ENCODE data around the gene FXYD3. TPM values are rescaled to one million over a fixed set of nuclear protein-coding genes. Genes with fewer than 3 reads are reported as not detected.

The FXYD3 gene
- total RNA-seq, 4 donors from 2014 or later = 0.26 to 13.4 TPM; not detected in 2

DNA sequence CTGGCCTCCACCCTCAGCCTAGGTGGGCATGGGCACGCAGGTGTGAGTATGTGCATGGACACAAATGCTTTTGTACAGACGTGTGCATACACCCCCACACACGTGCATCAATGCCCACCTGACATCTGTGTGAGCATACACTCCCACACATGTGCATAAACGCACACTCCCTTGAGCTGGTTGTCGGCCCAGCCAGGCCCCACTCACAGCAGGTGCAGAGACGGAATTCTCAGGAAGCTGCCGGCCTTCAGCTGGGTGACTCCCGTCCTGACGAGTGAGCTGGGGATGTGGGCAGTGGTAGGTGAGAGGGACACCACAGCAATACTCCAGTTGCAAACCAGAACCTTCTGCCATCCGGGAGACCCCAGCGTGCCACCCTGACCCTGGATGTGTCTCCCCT is 18.2 kb downstream of the FXYD3 start:
- Histone ChIP-seq H3K4me3 (peak overlapping the region; percentile 46 to 53 (median 50)), H3K4me1 (peaks cover 35 to 47% of the 10 kb centered on the region in 2 donors), H3K36me3 (no peaks in the 10 kb centered on the region), H3K27me3 (no peaks in the 10 kb centered on the region), H3K27ac (peak overlapping the region; percentile 99 to 100 (median 99)), H3K9me3 (no peaks in the 10 kb centered on the region)
- TF ChIP-seq, protein P1, sequence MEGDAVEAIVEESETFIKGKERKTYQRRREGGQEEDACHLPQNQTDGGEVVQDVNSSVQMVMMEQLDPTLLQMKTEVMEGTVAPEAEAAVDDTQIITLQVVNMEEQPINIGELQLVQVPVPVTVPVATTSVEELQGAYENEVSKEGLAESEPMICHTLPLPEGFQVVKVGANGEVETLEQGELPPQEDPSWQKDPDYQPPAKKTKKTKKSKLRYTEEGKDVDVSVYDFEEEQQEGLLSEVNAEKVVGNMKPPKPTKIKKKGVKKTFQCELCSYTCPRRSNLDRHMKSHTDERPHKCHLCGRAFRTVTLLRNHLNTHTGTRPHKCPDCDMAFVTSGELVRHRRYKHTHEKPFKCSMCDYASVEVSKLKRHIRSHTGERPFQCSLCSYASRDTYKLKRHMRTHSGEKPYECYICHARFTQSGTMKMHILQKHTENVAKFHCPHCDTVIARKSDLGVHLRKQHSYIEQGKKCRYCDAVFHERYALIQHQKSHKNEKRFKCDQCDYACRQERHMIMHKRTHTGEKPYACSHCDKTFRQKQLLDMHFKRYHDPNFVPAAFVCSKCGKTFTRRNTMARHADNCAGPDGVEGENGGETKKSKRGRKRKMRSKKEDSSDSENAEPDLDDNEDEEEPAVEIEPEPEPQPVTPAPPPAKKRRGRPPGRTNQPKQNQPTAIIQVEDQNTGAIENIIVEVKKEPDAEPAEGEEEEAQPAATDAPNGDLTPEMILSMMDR (IDR thresholded peaks at IDR 0.05 in 4 of 5, conservative IDR thresholded peaks at IDR 0.05 in 1 of 5) = no peak
- TF ChIP-seq POLR2A (IDR thresholded peaks at IDR 0.05) = no peak
- intact Hi-C loops (cut with DNase I; ENCODE audit: low total_unique reads) (loop anchor here (2.0 kb wide), 2 partner anchors 43 to 67 kb away; no protein-coding TSS in a partner anchor), in situ Hi-C loops (cut with MboI; ENCODE audit: low sequenced_read_pairs in 4 of 4) (loop anchor here in 1 of 4 donors (10.0 kb wide), 1 partner anchor 69 kb away; no protein-coding TSS in a partner anchor)
- DNase-seq (no peak), ATAC-seq (no peak)

DNA sequence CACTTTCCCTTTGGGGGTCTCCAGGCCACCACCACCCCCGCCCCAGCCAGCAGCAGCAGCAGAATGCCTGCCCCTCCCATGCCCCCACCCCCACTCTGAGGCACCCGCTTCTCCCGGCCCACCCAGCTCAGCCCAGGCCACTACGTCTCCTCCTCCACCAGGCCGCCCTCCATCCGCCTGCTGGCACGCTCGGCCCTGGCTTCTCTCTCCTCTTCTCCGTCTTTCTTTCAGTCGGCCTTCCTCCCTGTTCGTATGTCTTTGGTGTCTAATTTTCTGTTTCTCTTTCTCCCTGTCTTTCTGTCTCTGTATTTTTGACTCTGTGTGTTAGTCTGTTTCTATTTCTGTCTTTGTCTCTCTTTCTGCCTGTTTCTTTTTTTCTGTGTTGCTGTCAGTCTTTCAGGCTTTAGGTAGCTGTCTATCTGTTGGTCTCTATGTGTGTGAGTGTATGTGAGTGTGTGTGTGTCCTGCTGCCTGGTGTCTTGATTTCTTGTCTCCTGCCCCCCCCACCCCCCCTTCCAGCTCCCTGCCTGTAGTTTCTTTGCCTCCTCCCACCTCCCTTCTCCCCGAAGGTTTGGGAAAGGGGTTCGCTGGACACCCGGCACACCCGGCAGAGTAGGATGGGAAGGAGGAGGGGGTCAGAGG is 19.1 kb downstream of the FXYD3 start, which contains the start of gene LGI4:
TSS of gene LGI4 (minus strand) at position 459 of the 642 bp plus-strand sequence. CDS start at position 80, 379 bp downstream.
- intact Hi-C loops (cut with DNase I; ENCODE audit: low total_unique reads) (loop anchor here (1.0 to 2.0 kb wide), 3 partner anchors 20 to 68 kb away; no protein-coding TSS in a partner anchor), in situ Hi-C loops (cut with MboI; ENCODE audit: low sequenced_read_pairs in 4 of 4) (loop anchor here in 2 of 4 donors (5.0 to 10.0 kb wide), 2 partner anchors 67 to 70 kb away; no protein-coding TSS in a partner anchor)
- Histone ChIP-seq H3K9me3 (no peaks in the 10 kb centered on the region), H3K27ac (peak within 1 kb of the TSS; percentile 99 to 100 (median 99)), H3K4me3 (peak within 1 kb of the TSS; percentile 46 to 53 (median 50)), H3K36me3 (no peaks in the 10 kb centered on the region), H3K4me1 (peaks cover 31 to 38% of the 10 kb centered on the region in 2 donors), H3K27me3 (no peaks in the 10 kb centered on the region)
- DNase-seq = no peak
- TF ChIP-seq POLR2A (IDR thresholded peaks at IDR 0.05) = no peak
- TF ChIP-seq, protein P1 (IDR thresholded peaks at IDR 0.05 in 4 of 5, conservative IDR thresholded peaks at IDR 0.05 in 1 of 5) = no peak
- no peak for ATAC-seq

DNA sequence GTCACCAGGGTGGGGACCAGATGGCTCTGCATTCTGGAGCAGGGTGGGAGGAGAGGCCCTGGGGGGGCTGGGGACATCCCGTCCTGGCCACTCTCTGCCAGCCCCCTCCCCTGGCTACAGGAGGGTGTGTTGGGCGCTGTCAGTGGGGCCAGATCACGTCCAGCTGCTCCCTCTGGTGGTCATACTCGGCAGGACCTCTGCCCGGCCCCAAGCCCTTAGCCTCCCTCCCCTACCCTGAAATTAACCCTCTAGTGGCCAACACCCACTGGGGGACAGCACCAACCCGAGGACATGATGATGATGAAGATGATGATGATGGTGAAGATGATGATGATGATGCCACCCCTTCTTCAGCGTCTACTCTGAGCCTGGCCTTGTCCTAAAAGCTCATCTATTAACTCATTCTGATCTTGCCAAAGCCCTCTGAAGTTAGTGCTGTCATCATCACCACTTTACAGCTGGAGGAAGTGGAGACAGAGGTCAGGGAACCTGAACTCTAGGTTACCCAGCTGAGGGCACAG is 19.8 kb downstream of the FXYD3 start:
- DNase-seq (peak; percentile 67 to 83), ATAC-seq (peak; percentile 29 to 34)
- intact Hi-C loops (cut with DNase I; ENCODE audit: low total_unique reads) (loop anchor here (1.0 to 2.0 kb wide), 3 partner anchors 21 to 69 kb away; no protein-coding TSS in a partner anchor), in situ Hi-C loops (cut with MboI; ENCODE audit: low sequenced_read_pairs in 4 of 4) (loop anchor here in 2 of 4 donors (5.0 to 10.0 kb wide), 2 partner anchors 68 to 71 kb away; no protein-coding TSS in a partner anchor)
- peaks cover 33 to 38% of the 10 kb centered on the region in 2 donors for H3K4me1 ChIP-seq
- TF ChIP-seq, protein P1 (IDR thresholded peaks at IDR 0.05 in 4 of 5, conservative IDR thresholded peaks at IDR 0.05 in 1 of 5) = peak; percentile 94 to 98 (median 97)
- TF ChIP-seq POLR2A (IDR thresholded peaks at IDR 0.05) = no peak
- H3K27ac ChIP-seq = peak overlapping the region; percentile 99 to 100 (median 99)
- no peaks in the 10 kb centered on the region for H3K9me3 ChIP-seq
- peak overlapping the region; percentile 46 to 53 (median 50) for H3K4me3 ChIP-seq
- no peaks in the 10 kb centered on the region for H3K27me3 ChIP-seq
- H3K36me3 ChIP-seq = no peaks in the 10 kb centered on the region

DNA sequence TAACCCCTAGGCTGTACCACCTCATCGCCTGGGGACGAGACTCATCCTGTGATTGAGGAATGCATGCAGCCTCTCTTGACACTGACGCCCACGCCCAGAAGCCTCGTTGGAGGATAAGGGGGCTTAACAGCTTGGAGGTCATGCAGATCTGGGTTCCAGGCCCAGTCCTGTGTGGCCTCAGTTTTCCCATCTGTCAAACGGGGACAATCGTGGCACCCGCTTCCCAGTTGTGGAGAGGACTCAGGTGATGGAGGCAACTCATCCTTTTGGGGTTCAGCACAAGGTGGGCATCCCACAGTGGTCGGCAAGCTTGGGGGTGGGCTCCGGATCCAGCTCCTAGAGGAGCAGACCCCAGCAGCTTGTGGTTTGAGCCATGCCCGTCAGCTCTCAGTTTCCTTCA is 20.6 kb downstream of the FXYD3 start:
- Histone ChIP-seq H3K36me3 (no peaks in the 10 kb centered on the region), H3K27me3 (no peaks in the 10 kb centered on the region), H3K4me1 (peaks cover 34 to 35% of the 10 kb centered on the region in 2 donors), H3K9me3 (no peaks in the 10 kb centered on the region), H3K27ac (peak overlapping the region; percentile 99 to 100 (median 99)), H3K4me3 (no peak overlapping the region)
- ATAC-seq (no peak), DNase-seq (no peak)
- in situ Hi-C loops (cut with MboI; ENCODE audit: low sequenced_read_pairs in 4 of 4) = loop anchor here in 2 of 4 donors (5.0 to 10.0 kb wide), 2 partner anchors 69 to 71 kb away; no protein-coding TSS in a partner anchor
- TF ChIP-seq, protein P1 (IDR thresholded peaks at IDR 0.05 in 4 of 5, conservative IDR thresholded peaks at IDR 0.05 in 1 of 5) = no peak
- no peak for TF ChIP-seq POLR2A (IDR thresholded peaks at IDR 0.05)
- intact Hi-C loops (cut with DNase I; ENCODE audit: low total_unique reads) = no loop called here

Data from gastrocnemius medialis (tissue), 4 donors.